Measurements from ENCODE around the gene M1AP. TPM values are rescaled to one million over a fixed set of nuclear protein-coding genes. Genes with fewer than 3 reads are reported as not detected.
A peak's percentile ranks its signal among the peaks of the same experiment; 100 is the strongest.

M1AP gene
- total and polyA plus RNA-seq, 9 of the 15 experiments (the other 6 are each of a cell fraction or from before 2014, with no cell fraction given) = 0.06 to 0.33 (median 0.11) TPM; not detected in 4

DNA sequence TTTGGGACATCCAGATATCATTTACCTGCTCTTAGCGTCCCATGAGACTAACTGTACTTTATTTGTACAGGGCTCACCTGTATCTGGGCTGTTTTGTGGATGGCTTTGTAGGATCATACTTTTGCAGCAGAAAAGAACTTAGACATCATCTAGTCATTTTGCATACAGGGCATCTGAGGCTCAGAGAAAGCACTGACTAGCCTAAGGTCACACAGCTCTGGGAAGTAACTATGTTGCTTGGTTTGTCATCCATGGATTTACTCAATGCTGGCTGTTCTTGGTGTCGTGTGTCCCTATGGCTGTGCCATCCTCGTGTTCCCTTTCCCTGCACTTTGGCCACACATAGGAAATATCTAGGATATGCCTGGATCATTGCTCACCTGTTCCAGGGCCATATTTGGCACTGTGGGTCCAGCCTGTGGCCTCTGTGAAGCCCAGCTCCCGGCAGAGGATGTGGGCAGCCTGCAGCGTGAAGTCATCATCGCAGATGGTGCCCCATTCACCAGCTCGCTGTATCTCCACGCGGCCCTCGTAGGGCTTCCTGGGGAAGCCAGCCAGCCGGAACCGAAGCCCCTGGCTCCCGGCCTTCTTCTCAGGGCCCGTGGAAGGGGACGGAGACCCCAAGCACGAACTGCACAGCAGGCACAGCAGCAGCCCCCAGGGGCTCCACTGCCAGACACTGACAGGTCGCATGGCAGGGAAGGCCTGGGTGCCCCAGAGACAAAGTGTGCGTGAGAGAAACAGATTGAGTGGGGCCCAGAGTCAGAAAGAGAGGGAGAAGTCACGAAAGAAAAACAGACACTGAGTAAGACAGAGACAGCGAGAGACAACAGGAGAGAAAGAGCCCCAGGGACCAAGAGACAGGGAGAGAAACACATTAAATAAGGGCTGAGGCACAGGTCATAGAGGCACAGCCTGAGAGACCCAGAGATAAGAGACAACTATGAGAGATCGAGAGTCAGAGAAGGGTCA is 95.9 kb downstream of the M1AP start (continued):
- TF ChIP-seq, protein P1, sequence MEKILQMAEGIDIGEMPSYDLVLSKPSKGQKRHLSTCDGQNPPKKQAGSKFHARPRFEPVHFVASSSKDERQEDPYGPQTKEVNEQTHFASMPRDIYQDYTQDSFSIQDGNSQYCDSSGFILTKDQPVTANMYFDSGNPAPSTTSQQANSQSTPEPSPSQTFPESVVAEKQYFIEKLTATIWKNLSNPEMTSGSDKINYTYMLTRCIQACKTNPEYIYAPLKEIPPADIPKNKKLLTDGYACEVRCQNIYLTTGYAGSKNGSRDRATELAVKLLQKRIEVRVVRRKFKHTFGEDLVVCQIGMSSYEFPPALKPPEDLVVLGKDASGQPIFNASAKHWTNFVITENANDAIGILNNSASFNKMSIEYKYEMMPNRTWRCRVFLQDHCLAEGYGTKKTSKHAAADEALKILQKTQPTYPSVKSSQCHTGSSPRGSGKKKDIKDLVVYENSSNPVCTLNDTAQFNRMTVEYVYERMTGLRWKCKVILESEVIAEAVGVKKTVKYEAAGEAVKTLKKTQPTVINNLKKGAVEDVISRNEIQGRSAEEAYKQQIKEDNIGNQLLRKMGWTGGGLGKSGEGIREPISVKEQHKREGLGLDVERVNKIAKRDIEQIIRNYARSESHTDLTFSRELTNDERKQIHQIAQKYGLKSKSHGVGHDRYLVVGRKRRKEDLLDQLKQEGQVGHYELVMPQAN (IDR thresholded peaks at IDR 0.05; ENCODE audit: borderline replicate concordance) = no peak
- TF ChIP-seq GATAD2A (IDR thresholded peaks at IDR 0.05) (no peak), STAT5B (CRISPR knock-in tag; IDR thresholded peaks at IDR 0.05) (no peak), TAF15 (IDR thresholded peaks at IDR 0.05; ENCODE audit: low read depth, low read length) (no peak), POLR2B (IDR thresholded peaks at IDR 0.05; ENCODE audit: low read depth, partially characterized antibody) (no peak), ZNF140 (CRISPR knock-in tag; IDR thresholded peaks at IDR 0.05) (no peak), ZFP36 (IDR thresholded peaks at IDR 0.05; ENCODE audit: low read depth, low read length, partially characterized antibody) (peak; percentile 60), ZNF444 (CRISPR knock-in tag; IDR thresholded peaks at IDR 0.05) (no peak)
- TF ChIP-seq, protein P2, sequence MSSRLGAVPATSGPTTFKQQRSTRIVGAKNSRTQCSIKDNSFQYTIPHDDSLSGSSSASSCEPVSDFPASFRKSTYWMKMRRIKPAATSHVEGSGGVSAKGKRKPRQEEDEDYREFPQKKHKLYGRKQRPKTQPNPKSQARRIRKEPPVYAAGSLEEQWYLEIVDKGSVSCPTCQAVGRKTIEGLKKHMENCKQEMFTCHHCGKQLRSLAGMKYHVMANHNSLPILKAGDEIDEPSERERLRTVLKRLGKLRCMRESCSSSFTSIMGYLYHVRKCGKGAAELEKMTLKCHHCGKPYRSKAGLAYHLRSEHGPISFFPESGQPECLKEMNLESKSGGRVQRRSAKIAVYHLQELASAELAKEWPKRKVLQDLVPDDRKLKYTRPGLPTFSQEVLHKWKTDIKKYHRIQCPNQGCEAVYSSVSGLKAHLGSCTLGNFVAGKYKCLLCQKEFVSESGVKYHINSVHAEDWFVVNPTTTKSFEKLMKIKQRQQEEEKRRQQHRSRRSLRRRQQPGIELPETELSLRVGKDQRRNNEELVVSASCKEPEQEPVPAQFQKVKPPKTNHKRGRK (tag; IDR thresholded peaks at IDR 0.05) = no peak
- TF ChIP-seq, protein P3, sequence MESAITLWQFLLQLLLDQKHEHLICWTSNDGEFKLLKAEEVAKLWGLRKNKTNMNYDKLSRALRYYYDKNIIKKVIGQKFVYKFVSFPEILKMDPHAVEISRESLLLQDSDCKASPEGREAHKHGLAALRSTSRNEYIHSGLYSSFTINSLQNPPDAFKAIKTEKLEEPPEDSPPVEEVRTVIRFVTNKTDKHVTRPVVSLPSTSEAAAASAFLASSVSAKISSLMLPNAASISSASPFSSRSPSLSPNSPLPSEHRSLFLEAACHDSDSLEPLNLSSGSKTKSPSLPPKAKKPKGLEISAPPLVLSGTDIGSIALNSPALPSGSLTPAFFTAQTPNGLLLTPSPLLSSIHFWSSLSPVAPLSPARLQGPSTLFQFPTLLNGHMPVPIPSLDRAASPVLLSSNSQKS (CRISPR knock-in tag; IDR thresholded peaks at IDR 0.05) = no peak
